T47D (cell line): ENCODE measurements around the gene TBC1D16.
"Not testable (repeated sequence)": the region's sequence is repeated elsewhere in the genome, so short reads cannot be mapped to it uniquely, and the experiment has no call there.

Experiments
- DNase-seq, 2 experiments: peaks; one replicate each; pipeline versions ENCODE4 v3.0.0 to v3.0.0-alpha.2; 2011 to 2012; ENCODE audit warnings: low read depth in 1 of 2, low spot score in 1 of 2
- JUND ChIP-seq: IDR thresholded peaks from 2 replicates; pipeline ENCODE4 v1.6.1; 2012; ENCODE audit warnings: low read depth
- in situ Hi-C: cut with HindIII; loops from 2 replicates; pipeline ENCODE4 v1.10.0; 2016; ENCODE audit warnings: low sequenced_read_pairs, low pct_unique_long_range_greater_than_20kb

TBC1D16 gene

DNA sequence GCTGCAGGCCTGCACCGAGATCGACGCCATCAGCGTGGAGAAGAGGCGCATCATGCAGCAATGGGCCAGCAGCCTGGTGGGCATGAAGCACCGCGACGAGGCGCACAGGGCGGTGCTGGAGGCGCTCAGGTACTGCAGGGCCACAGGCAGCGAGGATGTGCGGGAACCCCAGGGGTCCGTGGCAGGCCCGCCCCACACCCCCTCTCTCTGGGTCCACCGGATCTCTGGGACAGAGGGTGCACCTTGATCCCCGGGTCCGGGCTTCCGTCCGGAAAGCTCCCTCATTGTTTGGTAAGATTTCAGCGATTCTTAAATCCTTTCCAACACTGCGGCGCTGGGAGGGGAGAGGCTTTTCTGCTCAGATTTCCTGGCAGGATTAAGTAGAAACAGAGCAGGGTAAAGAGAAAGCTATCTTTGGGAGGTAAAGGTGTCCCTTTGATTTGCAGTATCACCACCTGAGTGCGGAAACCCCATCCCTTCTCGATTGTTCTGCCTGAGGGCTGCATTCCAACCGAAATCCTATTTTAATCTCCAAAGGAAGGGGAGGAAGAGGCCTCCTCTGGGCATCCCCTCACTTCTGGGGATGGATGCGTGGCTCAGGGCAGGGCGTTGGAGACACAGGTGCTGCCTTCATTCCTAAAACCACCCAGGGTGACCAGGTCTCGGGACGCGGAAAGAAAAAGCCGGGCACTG, 30.0 kb upstream of the TBC1D16 start:
- DNase-seq, result no peak
- in situ Hi-C loops, result no loop called here
- TF ChIP-seq JUND, result no peak

DNA sequence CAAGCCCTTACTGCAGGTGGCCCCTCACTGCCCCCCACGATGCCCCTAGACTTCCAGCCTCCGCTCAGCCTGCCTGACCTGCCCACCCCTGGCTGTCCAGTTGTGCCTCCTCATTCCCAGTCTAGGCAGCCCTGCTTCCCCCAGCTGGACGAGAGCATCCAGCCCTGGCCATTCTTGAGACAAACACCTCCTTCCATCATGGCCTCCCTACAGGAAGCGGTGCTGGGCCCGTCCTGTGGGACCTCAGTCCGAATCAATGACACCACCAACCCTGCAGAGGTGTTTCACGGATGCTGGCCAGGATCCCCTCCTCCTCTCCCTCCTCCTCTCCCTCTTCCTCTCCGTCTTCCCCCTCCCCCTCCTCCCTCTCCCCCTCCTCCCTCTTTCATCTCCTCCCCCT, 29.0 kb upstream of the TBC1D16 start:
- DNase-seq, result no peak
- in situ Hi-C loops, result no loop called here
- TF ChIP-seq JUND, result no peak

DNA sequence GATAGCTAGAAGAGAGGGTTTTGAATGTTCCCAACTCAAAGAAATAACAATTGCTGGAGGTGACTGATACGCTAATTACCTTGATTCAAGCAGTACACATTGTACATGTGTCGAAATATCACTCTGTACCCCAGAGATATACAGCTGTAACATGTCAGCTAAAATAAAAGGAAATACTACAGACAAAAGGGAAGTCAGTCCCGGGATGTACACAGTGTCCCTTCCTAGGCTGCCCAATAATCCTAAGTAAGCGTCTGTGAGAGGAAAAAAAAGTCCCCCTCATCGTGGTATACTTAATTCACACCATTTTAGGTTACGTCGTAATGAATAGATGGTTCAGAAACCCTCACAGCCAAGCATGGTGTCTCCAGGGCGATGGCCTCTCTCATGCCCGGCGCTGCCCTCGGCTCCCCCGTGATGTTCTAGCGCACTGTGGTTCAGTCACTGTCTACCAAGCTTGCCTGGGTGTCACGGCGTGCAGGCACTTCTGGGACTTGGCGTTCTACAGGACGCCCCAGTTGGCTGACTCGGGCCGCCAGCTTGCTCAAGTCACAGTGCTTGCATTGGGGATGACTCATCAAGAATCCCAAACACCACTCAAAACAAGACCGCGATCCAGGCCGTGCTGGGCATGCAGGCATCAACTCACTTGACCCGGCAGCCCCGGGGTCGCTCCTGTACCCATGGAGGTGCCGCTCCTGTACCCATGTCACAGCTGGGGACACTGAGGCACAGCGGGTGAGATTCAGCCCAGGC, 28.3 kb upstream of the TBC1D16 start:
- peak in 1 of 2 experiments; percentile 37 for DNase-seq
- TF ChIP-seq JUND, result no peak
- in situ Hi-C loops, result no loop called here

DNA sequence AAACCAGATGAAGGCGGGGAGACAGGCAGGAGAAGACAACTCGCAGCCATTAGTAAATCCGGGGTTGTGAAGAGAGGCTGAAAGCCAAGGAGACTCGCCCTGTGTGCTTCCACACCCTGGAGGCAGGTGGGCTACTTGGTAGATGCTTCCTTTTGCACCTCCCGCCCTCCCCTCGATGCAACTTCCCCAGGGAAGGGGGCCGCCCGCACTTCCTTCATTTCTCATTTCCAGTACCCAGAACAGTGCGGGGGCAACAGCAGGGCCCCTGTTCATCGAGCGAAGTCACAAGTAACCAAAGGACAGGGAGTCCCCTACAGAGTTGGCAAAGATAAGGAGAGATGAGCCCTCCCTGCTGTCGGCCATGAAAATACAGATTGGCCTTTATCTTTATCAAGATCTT, 25.7 kb upstream of the TBC1D16 start:
- no peak for TF ChIP-seq JUND
- no peak for DNase-seq
- in situ Hi-C loops, result no loop called here

DNA sequence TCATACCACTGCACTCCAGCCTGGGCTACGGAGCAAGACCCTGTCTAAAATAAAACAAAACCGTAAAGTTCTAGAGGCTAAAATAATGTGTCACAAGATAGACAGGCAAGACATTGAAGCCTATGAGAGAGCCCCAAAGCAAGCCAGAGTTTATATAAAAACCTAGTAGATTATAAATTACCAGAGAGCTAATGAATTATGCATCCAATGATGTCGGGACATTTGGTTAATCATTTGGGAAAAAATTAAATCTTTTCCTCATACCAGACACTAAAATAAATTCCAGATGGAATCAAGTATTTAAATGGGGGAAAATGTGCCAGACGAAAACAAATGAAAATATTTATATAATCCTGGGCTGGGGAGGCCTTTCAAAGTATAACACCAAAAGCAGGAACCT, 25.0 kb upstream of the TBC1D16 start:
- in situ Hi-C loops, result no loop called here
- no peak for DNase-seq
- TF ChIP-seq JUND, result no peak

DNA sequence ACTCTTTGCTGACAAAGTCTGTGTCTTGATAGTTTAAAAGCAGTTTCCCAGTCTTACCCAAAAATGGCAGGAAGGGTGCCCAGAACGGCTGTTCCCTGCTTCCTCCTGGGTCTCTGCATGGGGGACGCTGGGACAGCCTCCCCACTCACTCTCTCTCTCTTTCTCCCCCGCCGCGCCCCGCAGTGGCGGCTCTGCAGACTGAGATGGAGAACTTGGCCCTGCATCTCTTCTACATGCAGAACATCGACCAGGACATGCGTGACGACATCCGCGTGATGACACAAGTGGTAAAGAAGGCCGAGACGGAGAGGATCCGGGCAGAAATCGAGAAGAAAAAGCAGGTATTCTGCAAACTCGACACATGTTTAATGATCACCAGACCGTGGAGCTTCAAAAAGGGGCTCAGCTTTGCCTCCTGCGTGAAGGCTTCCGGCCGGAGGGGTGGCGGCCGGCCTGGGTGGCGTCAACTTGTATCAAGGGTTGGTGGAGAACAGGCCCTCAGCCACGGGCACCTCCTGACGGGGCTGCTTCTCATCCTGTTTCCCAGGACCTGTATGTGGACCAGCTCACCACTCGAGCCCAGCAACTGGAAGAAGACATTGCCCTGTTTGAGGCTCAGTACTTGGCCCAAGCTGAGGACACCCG, 22.8 kb upstream of the TBC1D16 start:
- in situ Hi-C loops, result no loop called here

DNA sequence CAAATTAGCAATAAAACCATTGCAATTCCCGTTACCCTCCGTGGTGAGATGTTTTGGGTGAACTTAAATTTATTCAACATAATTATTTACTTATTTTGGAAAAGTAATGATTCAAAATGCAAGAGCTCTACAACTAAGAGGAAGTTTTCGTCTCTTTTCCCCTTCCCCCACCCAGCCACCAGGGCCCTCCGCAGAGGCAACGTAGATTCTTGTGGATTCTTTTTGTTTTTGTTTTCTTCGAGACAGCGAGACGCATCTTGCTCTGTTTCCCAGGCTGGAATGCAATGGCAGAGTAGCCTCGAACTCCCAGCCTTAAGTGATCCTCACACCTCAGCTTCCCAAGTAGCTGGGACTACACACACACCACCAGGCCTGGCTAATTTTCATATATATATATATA, 19.9 kb upstream of the TBC1D16 start:
- in situ Hi-C loops, result no loop called here
- no peak for TF ChIP-seq JUND
- no peak for DNase-seq

More for the DNA sequence above, 22.8 kb upstream of the TBC1D16 start:
- no peak for DNase-seq
- no peak for TF ChIP-seq JUND

DNA sequence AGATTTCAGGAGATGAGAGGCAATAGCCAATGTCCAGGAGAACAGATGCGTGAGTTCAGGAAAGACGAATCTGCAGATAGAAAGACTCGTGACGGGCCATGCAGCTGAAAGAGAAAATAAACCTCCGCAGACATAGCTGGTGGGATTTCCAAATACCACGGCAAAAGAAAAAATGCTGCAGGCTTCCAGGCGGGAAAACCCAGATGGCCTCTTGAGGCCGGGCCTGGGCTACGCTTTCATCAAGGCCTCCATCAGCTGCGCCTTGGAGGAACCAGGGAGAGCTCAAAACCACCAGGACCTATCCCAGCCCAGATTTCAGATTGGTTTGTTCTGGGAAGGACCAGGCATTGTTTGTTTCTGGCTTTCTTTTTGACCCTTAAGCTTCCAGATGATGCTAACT, 17.4 kb upstream of the TBC1D16 start:
- in situ Hi-C loops, result no loop called here
- TF ChIP-seq JUND, result no peak
- DNase-seq, result no peak

DNA sequence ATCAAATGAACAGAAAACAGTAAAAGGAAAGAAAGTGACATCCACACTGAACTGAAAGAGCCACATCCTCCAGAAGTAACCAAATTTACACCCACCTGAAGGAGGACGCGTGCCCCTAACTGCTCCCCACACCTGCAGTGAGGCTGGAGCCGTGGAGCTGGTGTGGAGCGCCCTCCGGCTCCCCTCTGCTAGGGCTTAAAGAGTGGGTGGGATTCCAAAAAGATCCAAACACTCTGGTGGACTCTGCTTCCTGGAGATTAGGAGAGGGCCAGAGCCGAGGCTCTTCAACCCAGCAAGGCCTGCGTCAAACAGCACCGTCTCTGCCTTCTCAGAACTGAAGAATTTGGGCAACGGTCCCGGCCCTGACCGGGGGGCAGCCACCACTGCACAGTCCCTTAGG, 16.0 kb upstream of the TBC1D16 start:
- no peak for TF ChIP-seq JUND
- DNase-seq, result no peak
- in situ Hi-C loops, result no loop called here

DNA sequence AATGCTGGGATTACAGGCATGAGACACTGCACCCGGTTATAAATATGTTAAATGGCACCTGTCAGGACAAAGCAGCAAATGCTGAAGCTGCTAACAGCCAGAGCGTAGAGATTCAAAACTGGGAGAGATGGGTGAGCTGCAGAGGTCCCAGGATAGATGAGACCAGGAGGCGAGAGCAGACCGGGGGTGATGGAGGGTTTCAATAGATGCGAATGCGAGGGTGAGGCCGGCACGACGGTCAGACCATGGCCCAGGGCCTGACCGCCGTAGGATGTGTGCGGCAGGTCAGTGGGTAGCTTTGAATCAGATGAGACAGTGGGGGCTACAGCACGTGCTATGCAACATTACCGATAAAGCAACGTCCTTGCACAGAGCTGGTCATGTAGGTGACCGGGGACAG, 15.0 kb upstream of the TBC1D16 start:
- TF ChIP-seq JUND, result no peak
- no peak for DNase-seq
- in situ Hi-C loops, result no loop called here

DNA sequence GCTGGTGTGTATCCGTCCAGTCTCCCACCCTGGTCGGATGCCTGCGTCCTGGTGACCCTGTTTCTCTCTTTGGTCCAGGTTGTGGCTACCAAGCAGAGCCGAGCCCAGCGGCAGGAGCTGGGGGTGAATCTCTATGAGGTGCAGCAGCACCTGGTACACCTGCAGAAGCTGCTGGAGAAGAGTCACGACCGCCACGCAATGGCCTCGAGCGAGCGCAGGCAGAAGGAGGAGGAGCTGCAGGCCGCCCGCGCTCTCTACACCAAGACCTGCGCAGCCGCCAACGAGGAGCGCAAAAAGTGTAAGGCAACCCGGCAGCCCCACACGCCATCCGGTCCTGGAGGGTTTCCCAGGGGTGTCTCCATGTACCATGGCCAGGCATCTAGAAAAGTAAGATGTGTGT, 14.3 kb upstream of the TBC1D16 start:
- in situ Hi-C loops, result no loop called here
- TF ChIP-seq JUND, result no peak
- no peak for DNase-seq

DNA sequence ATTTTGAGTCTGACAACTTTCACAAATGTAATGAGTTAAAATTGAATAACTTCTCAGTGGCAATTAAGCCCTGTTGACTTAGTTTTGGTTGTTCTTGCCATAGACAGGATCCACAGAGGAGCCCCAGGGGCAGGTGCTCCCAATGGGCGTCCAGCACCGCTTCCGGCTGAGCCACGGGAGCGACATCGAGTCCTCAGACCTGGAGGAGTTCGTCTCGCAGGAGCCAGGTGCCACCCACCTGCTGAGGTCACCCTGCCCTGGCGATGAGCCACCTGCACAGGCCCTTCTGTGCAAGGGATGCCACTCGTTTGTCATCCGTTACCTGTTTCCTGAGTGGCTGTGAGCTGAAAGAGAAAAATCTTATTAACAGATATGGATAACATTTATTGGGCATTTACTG, 11.5 kb upstream of the TBC1D16 start:
- peak in 1 of 2 experiments; percentile 72 for DNase-seq
- TF ChIP-seq JUND, result no peak
- in situ Hi-C loops, result no loop called here

DNA sequence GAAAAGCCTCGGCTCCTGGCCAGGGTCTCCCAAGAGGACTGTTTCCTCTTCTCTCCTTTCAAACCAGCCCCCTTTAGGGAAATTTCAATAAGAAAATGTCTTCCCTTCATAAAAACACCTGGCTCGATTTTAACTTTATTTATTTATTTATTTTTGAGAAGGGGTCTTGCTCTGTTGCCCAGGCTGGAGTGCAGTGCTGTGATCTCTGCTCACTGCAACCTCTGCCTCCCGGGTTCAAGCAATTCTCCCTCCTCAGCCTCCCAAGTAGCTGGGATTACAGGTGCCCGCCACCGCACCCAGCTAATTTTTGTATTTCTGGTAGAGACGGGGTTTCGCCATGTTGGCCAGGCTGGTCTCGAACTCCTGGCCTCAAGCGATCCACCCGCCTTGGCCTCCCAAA, 11.0 kb upstream of the TBC1D16 start:
- in situ Hi-C loops, DNase-seq: not testable (repeated sequence)
